ACC112 (cell line): ENCODE data around the gene ANXA11.
"Not testable (repeated sequence)": the region's sequence is repeated elsewhere in the genome, so short reads cannot be mapped to it uniquely, and the experiment has no call there.

ENCODE experiments used
- H2AFZ ChIP-seq: fragments of 200-600 bp; sonication (generic); one replicate; pipeline ENCODE4 v1.6.0; 2017; ENCODE audit warnings: antibody characterized with exemption, low read length; ENCODE audit not compliant: unreplicated experiment
- H3K27ac ChIP-seq: fragments of 200-600 bp; sonication (generic); 2 replicates; pipeline ENCODE4 v1.5.1; 2014; ENCODE audit warnings: low read depth, mild to moderate bottlenecking, antibody characterized with exemption, low read length, moderate library complexity
- H3K27me3 ChIP-seq: fragments of 200-600 bp; sonication (generic); 2 replicates; pipeline ENCODE4 v1.6.1; 2014; ENCODE audit warnings: mild to moderate bottlenecking, antibody characterized with exemption, low read length, moderate library complexity, mixed read lengths; ENCODE audit not compliant: insufficient read depth
- H3K36me3 ChIP-seq: fragments of 200-600 bp; sonication (generic); 2 replicates; pipeline ENCODE4 v1.6.1; 2016; ENCODE audit warnings: mild to moderate bottlenecking, antibody characterized with exemption, low read length, moderate library complexity, mixed read lengths; ENCODE audit not compliant: insufficient read depth
- H3K4me1 ChIP-seq: fragments of 200-600 bp; sonication (generic); one replicate; pipeline ENCODE4 v1.6.1; 2016; ENCODE audit warnings: low read length, mixed read lengths; ENCODE audit not compliant: insufficient read depth, unreplicated experiment, control insufficient read depth
- H3K4me3 ChIP-seq: fragments of 200-600 bp; sonication (generic); 2 replicates; pipeline ENCODE4 v1.5.1; 2014; ENCODE audit warnings: mild to moderate bottlenecking, low read depth, low read length
- H3K79me2 ChIP-seq: fragments of 200-600 bp; sonication (generic); one replicate; pipeline ENCODE4 v1.6.0; 2016; ENCODE audit warnings: low read length; ENCODE audit not compliant: control insufficient read depth, unreplicated experiment, insufficient read depth

The ANXA11 gene

GRCh38 chr10:80205477-80206276 is at the start of gene ANXA11:
ANXA11 (minus strand) TSS chr10:80205537; CDS start chr10:80172861, 32,676 bp downstream.
- Histone ChIP-seq H3K4me1 (peaks cover 54% of the 10 kb centered on the region), H2AFZ (peak within 1 kb of the TSS; percentile 55), H3K36me3 (no peaks in the 10 kb centered on the region), H3K27ac (peak within 1 kb of the TSS; percentile 74), H3K4me3 (peak within 1 kb of the TSS; percentile 83), H3K27me3 (no peaks in the 10 kb centered on the region), H3K79me2 (peaks cover 51% of the 10 kb centered on the region)

DNA sequence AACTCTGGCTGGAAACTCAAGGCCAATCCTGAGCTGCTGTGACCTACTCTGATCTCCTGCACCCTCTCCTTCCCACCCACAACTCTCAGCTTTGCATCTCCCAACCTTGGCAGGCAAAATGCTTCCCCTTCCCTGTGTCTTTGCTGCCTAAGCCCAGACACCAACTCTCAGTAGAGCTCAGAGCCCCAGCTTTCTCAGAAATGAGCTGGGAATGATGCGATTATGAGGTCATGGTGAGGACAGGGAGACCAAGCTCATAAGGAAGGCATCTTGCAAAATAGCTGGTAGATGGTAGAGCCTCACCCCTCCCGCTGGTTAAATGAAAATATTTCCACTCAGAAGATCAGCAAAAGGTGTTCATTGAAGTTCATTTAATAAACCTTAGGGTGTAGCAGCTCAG is 49.4 kb upstream of the ANXA11 start:
- not testable (repeated sequence) for H3K79me2 ChIP-seq, H3K36me3 ChIP-seq, H2AFZ ChIP-seq, H3K4me1 ChIP-seq, H3K27me3 ChIP-seq, H3K27ac ChIP-seq, H3K4me3 ChIP-seq

GRCh38 chr10:80253963-80254271 is 48.6 kb upstream of the ANXA11 start:
- not testable (repeated sequence) for H3K79me2 ChIP-seq, H3K36me3 ChIP-seq, H3K4me3 ChIP-seq, H2AFZ ChIP-seq, H3K27ac ChIP-seq, H3K4me1 ChIP-seq, H3K27me3 ChIP-seq

DNA sequence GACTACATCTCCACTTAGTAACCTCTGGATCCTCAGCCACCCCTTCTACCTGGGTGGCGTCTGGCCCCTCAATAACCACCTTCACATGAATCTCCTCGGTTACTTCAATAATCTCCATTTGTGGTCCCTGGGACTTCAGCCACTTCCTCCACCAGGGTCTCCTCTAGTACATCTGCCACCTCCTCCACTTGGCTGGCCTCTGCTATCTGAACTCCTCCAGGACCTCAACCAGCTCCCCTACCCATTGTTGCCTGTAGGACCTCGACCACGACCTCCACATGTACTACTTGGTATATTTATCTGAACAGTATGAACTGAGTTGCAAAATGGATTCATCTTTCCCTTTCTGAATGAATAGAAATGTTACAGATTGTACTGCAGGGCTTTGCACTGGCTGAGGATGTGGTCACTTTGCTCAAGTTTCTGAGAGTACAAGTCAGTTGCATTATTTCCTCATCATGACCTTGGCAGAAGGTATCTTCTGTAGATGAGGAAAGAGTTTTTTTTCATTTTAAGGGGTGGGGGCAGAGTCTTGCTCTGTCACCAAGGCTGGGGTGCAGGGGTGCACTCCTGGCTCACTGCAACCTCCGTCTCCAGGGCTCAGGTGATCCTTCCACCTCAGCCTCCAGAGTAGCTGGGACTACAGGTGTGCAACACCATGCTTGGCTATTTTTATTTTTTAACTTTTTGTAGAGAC is 48.1 kb upstream of the ANXA11 start:
- no peaks in the 10 kb centered on the region for H3K36me3 ChIP-seq
- no peak overlapping the region for H2AFZ ChIP-seq
- no peak overlapping the region for H3K4me3 ChIP-seq
- H3K79me2 ChIP-seq: no peaks in the 10 kb centered on the region
- H3K4me1 ChIP-seq: no peaks in the 10 kb centered on the region
- 0 out of 2 replicates have a peak, but pooled peaks cover 6% of the 10 kb centered on the region for H3K27me3 ChIP-seq
- no peak overlapping the region for H3K27ac ChIP-seq

GRCh38 chr10:80252296-80252887 is 47.1 kb upstream of the ANXA11 start:
- no peak overlapping the region for H3K4me3 ChIP-seq
- H3K36me3 ChIP-seq: no peaks in the 10 kb centered on the region
- no peak overlapping the region for H2AFZ ChIP-seq
- H3K27me3 ChIP-seq: 0 out of 2 replicates have a peak, but pooled peaks cover 6% of the 10 kb centered on the region
- H3K4me1 ChIP-seq: no peaks in the 10 kb centered on the region
- no peaks in the 10 kb centered on the region for H3K79me2 ChIP-seq
- H3K27ac ChIP-seq: no peak overlapping the region

- H3K36me3 ChIP-seq, H3K27ac ChIP-seq, H3K4me1 ChIP-seq, H2AFZ ChIP-seq, H3K27me3 ChIP-seq, H3K79me2 ChIP-seq, H3K4me3 ChIP-seq: not testable (repeated sequence)
Measured at GRCh38 chr10:80251703-80252280, 46.5 kb upstream of the ANXA11 start.

DNA sequence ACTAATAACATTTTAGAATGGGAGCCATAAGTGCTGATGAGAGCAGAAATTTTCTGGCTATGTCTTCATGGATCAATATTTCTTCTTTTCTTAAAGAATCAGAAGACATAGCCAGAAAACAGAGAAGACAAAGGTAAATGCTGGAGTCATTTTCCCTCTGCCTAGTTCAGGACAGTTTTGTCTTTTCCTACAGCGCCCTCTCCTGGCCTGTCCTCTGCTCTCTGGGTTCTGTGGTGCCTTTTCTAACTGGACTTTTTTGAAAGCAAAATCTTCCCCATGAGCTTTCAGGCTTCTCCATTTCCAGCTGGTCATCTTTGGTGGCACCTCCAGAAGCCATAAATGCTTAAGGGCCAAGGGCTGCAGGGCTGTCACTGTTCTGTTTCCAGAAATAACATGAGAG is 45.1 kb upstream of the ANXA11 start:
- not testable (repeated sequence) for H3K79me2 ChIP-seq, H2AFZ ChIP-seq, H3K36me3 ChIP-seq, H3K27me3 ChIP-seq, H3K4me1 ChIP-seq, H3K4me3 ChIP-seq, H3K27ac ChIP-seq

DNA sequence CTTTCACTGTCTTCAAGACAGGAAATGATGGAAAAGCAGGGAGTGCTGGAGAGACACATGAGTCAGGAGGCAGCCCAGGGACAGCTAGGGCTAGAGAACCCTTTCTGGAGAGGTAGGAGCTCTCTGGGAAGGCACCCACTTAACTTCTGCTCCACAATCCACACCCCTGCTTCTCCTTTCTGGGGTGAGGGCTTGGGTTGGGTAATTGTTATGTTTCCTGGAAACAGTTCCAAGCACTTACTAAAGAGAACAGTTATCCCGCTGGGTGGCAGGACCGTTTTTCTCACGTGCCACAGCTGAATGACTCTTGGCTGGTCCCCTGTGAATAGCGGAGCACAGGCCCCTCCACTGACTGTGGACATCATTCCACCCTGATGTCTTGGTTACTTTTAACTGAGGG is 44.6 kb upstream of the ANXA11 start:
- not testable (repeated sequence) for H3K4me3 ChIP-seq, H2AFZ ChIP-seq, H3K27ac ChIP-seq, H3K27me3 ChIP-seq, H3K4me1 ChIP-seq, H3K79me2 ChIP-seq, H3K36me3 ChIP-seq

GRCh38 chr10:80247611-80248010 is 42.3 kb upstream of the ANXA11 start:
- not testable (repeated sequence) for H3K27me3 ChIP-seq, H3K36me3 ChIP-seq, H3K79me2 ChIP-seq, H3K4me3 ChIP-seq, H2AFZ ChIP-seq, H3K4me1 ChIP-seq, H3K27ac ChIP-seq

DNA sequence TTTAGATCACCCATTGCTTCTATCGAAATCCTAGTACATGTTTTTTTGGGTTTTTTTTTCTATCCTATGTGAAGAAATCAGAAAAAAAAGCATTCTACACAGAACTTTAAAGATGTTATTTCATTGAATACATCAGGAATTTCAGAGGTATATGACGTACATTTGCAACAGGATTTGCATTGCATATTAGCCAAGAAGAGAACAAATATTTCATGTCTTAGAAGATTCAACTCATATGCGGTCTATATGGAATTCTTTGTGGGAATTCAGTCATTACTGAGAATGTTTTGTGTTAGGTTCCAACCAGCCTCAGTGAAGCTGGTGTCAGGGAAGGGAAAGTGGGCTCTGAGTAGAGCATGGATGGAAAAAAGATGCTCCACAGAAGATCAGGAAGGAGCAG is 39.0 kb upstream of the ANXA11 start:
- H3K4me1 ChIP-seq, H3K79me2 ChIP-seq, H3K27me3 ChIP-seq, H3K36me3 ChIP-seq, H3K27ac ChIP-seq, H2AFZ ChIP-seq, H3K4me3 ChIP-seq: not testable (repeated sequence)

- H3K36me3 ChIP-seq, H2AFZ ChIP-seq, H3K4me1 ChIP-seq, H3K79me2 ChIP-seq, H3K27me3 ChIP-seq, H3K4me3 ChIP-seq, H3K27ac ChIP-seq: not testable (repeated sequence)
Measured at GRCh38 chr10:80242341-80242740, 37.0 kb upstream of the ANXA11 start.
